PC-3 (cell line): ENCODE results near the gene ADGRG6.

ENCODE experiments used
- EZH2 ChIP-seq: fragments of 300-600 bp; sonication (generic); IDR thresholded peaks from one replicate; pipeline ENCODE4 v1.6.1; 2017; ENCODE audit warnings: antibody characterized with exemption, mild to moderate bottlenecking, low read length; ENCODE audit not compliant: unreplicated experiment
- TF ChIP-seq, protein P1 (sequence below): fragments of 300-600 bp; sonication (generic); conservative IDR thresholded peaks from 2 replicates; pipeline ENCODE4 v1.5.1; 2017; ENCODE audit warnings: antibody characterized with exemption, low read depth, mild to moderate bottlenecking, low read length

DNA sequence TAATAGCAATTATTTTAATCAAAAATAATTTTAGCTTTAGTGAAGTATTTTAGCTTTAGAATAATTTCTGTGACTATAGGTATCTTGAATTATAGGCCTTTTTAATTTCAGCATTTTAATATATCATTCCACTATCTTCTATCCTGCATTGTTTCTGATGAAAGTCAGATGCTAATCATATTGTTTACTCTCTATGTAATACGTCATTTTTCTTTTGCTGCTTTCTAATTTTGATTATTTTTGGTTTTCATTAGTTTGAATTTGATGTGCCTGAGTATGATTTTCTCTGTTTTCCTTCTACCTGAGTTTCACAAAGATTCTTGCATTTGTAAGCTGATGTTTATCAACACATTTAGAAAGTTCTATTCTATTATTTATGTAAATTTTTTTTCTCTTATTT, 17.4 kb upstream of the ADGRG6 start:
- TF ChIP-seq, protein P1, sequence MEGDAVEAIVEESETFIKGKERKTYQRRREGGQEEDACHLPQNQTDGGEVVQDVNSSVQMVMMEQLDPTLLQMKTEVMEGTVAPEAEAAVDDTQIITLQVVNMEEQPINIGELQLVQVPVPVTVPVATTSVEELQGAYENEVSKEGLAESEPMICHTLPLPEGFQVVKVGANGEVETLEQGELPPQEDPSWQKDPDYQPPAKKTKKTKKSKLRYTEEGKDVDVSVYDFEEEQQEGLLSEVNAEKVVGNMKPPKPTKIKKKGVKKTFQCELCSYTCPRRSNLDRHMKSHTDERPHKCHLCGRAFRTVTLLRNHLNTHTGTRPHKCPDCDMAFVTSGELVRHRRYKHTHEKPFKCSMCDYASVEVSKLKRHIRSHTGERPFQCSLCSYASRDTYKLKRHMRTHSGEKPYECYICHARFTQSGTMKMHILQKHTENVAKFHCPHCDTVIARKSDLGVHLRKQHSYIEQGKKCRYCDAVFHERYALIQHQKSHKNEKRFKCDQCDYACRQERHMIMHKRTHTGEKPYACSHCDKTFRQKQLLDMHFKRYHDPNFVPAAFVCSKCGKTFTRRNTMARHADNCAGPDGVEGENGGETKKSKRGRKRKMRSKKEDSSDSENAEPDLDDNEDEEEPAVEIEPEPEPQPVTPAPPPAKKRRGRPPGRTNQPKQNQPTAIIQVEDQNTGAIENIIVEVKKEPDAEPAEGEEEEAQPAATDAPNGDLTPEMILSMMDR: no peak
- TF ChIP-seq EZH2: no peak
